IPS-18a (cell line): ENCODE data around the gene PGF.

Experiments
- H3K27ac ChIP-seq: one replicate; pipeline ENCODE4 v1.5.1; 2013; ENCODE audit warnings: low read length
- H3K27me3 ChIP-seq: one replicate; pipeline ENCODE4 v1.6.1; 2013; ENCODE audit warnings: mild to moderate bottlenecking, low read length; ENCODE audit not compliant: control insufficient read depth, insufficient read depth
- H3K36me3 ChIP-seq: one replicate; pipeline ENCODE4 v1.6.1; 2013; ENCODE audit warnings: low read depth, low read length; ENCODE audit not compliant: control insufficient read depth
- H3K4me1 ChIP-seq: one replicate; pipeline ENCODE4 v1.6.1; 2013; ENCODE audit warnings: low read depth, low read length; ENCODE audit not compliant: control insufficient read depth
- H3K4me3 ChIP-seq: one replicate; pipeline ENCODE4 v1.5.1; 2013; ENCODE audit warnings: low read length
- H3K9ac ChIP-seq: one replicate; pipeline ENCODE4 v1.6.1; 2013; ENCODE audit warnings: mild to moderate bottlenecking, low read length, moderate library complexity
- H3K9me3 ChIP-seq: one replicate; pipeline ENCODE4 v1.6.1; 2013; ENCODE audit warnings: low read depth, low read length; ENCODE audit not compliant: control insufficient read depth

PGF gene

GRCh38 chr14:74984236-74985027, 29.0 kb upstream of the PGF start:
- Histone ChIP-seq H3K36me3 (no peaks in the 10 kb centered on the region), H3K27ac (no peak overlapping the region), H3K27me3 (no peaks in the 10 kb centered on the region), H3K4me3 (no peak overlapping the region), H3K9me3 (no peaks in the 10 kb centered on the region), H3K4me1 (peaks cover 5% of the 10 kb centered on the region), H3K9ac (no peak overlapping the region)

DNA sequence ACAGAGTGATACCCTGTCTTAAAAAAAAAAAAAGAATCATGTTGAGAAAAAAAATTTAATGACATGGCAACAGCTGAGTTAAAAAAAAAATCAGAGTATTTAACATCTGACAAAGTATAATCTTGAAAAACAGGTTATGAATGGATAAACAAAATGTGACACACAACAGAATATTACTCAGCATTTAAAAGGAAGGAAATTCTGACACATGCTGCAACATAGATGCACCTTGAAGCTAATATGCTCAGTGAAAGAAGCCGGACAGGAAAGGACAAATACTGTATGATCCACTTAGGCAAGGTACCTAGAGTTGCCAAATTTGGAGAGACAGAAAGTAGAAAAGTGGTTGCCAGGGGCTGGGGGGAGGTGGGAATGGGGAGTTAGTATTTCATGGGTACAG, 27.9 kb upstream of the PGF start:
- H3K9me3 ChIP-seq = no peaks in the 10 kb centered on the region
- H3K9ac ChIP-seq = no peak overlapping the region
- no peak overlapping the region for H3K27ac ChIP-seq
- H3K4me1 ChIP-seq = peaks cover 14% of the 10 kb centered on the region
- no peaks in the 10 kb centered on the region for H3K36me3 ChIP-seq
- no peaks in the 10 kb centered on the region for H3K27me3 ChIP-seq
- no peak overlapping the region for H3K4me3 ChIP-seq

DNA sequence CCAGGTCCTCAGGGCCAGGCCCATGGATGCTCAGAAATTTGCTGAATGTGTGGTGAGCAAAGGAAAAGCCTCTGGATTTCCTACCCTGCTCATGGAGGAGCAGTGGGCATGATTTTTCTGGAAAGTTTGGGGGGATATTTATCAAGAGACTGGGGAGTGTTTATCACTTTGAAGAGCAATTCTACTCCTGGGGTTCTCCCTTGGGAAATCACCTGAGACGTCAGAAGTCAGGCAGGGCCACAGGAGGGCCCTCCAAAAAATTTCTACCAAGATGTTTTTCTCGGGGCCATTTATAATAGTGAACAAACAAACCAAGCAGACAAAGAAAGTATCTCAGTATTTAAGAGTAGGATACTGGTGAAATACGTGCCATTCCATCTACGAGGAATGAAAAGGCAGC, 27.3 kb upstream of the PGF start:
- Histone ChIP-seq H3K27ac (no peak overlapping the region), H3K9me3 (no peaks in the 10 kb centered on the region), H3K36me3 (no peaks in the 10 kb centered on the region), H3K9ac (no peak overlapping the region), H3K4me1 (peaks cover 16% of the 10 kb centered on the region), H3K27me3 (no peaks in the 10 kb centered on the region), H3K4me3 (no peak overlapping the region)

GRCh38 chr14:74981833-74982232, 26.4 kb upstream of the PGF start:
- no peak overlapping the region for H3K4me3 ChIP-seq
- no peaks in the 10 kb centered on the region for H3K27me3 ChIP-seq
- H3K9me3 ChIP-seq = no peaks in the 10 kb centered on the region
- H3K9ac ChIP-seq = no peak overlapping the region
- H3K4me1 ChIP-seq = peaks cover 16% of the 10 kb centered on the region
- no peak overlapping the region for H3K27ac ChIP-seq
- H3K36me3 ChIP-seq = no peaks in the 10 kb centered on the region

- H3K9me3 ChIP-seq = no peaks in the 10 kb centered on the region
- H3K27me3 ChIP-seq = no peaks in the 10 kb centered on the region
- no peak overlapping the region for H3K9ac ChIP-seq
- H3K4me1 ChIP-seq = peaks cover 16% of the 10 kb centered on the region
- H3K36me3 ChIP-seq = no peaks in the 10 kb centered on the region
- H3K27ac ChIP-seq = no peak overlapping the region
- H3K4me3 ChIP-seq = no peak overlapping the region
Observed at GRCh38 chr14:74981462-74981782, 26.0 kb upstream of the PGF start.

DNA sequence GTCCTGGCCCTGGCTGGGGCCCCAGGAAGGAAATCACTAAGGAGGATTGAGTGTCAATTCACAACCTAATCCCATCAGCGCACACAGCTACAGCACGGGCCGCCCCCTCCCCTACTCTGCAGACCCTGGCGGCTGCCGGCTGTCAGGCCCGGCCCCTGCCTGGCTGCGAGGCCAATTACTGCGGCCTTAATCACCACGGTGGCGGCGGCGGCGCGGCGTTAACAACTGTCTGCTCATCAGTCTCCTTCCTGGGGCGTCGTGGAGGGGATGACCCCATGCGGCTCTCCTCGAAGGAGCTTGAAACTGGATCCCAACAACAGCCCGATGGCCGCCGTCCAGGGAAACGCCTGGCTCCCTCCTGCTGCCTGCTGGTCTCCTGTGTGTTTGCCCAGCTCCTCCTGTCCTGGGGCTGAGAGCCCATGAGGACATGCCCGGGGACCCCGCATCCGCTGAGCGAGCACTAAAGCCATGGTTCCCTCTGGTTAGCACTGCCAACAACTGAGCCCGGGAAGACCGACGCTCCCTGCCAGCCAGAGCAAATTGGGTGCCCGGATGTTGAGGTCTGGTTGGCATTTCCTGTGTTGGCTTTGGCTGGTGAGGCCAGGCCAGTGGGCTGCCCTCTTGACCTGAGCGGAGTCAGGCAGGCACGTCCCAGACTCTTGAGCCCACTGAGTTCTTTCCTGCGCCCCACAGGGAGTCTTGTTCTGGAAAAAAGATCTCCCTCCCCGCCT, 25.5 kb upstream of the PGF start:
- Histone ChIP-seq H3K27ac (no peak overlapping the region), H3K36me3 (no peaks in the 10 kb centered on the region), H3K4me1 (peaks cover 16% of the 10 kb centered on the region), H3K9ac (no peak overlapping the region), H3K27me3 (no peaks in the 10 kb centered on the region), H3K4me3 (no peak overlapping the region), H3K9me3 (no peaks in the 10 kb centered on the region)

DNA sequence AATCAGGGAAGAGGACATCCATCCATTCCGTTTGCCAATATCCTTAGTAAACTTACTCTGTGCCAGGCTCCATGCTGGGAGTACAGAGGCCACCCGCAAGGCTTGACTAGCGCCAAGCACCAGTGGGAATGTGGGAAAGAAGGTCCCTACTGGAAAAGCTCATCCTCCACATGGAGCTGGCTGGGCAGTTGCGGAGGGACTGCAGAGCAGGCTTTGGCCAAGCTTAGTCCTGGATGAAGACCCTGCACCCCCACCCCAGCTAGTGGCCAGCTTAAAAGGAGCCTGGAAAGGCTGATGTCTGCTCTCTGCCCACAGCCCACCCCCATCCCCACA, 25.0 kb upstream of the PGF start:
- Histone ChIP-seq H3K27ac (no peak overlapping the region), H3K36me3 (no peaks in the 10 kb centered on the region), H3K4me1 (peaks cover 16% of the 10 kb centered on the region), H3K9ac (no peak overlapping the region), H3K9me3 (no peaks in the 10 kb centered on the region), H3K4me3 (no peak overlapping the region), H3K27me3 (no peaks in the 10 kb centered on the region)

DNA sequence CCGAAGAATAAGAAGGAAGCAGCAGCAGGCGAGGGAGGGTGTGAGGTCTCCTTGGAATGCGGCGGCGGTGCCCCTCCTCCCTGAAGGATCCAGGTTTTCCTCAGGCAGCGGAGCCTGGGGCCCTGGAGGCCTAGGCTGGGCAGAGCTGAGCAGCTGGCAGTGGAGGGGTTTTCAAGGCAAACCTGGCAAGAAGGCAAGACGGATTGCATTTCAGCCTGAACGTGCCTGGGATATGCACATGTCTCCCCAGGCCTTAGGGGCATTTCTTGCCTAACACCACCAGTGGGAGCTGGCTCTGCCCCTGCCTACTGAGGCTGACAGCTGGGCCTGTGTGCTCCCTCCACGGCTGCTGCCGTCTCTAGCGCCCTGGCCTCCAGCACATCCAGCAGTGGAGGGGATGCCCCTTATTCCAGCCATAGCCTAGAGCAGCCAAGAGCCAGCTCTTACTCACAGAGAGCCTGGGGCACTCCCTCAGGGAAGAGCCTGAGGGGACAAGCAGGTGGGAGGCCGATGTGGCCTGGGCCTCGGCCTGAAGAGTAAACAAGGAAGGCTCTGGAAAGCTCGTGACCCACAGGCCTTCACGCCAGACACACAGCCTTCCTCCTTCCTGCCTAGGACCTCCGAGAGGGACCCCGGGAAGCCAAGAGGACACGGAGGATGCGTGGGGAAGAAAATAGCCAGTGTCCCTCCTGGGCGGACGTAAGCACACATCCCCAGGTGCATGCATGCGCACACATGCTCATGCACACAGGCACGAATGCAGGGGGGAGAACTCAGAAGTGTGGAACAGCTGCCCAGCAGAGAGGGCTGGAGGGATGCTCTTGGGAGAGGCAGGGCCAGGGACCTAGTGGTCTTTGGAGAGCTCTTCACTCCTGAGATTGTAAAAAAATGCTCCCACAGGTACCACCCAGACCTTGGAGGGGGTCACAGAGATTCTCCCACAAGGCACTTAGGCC, 24.3 kb upstream of the PGF start:
- Histone ChIP-seq H3K27me3 (no peaks in the 10 kb centered on the region), H3K4me3 (no peak overlapping the region), H3K36me3 (no peaks in the 10 kb centered on the region), H3K9ac (no peak overlapping the region), H3K4me1 (peaks cover 17% of the 10 kb centered on the region), H3K9me3 (no peaks in the 10 kb centered on the region), H3K27ac (no peak overlapping the region)

GRCh38 chr14:74979029-74979428, 23.6 kb upstream of the PGF start:
- H3K9me3 ChIP-seq = no peaks in the 10 kb centered on the region
- H3K27ac ChIP-seq = no peak overlapping the region
- no peak overlapping the region for H3K4me3 ChIP-seq
- H3K27me3 ChIP-seq = no peaks in the 10 kb centered on the region
- H3K36me3 ChIP-seq = no peaks in the 10 kb centered on the region
- H3K4me1 ChIP-seq = peaks cover 24% of the 10 kb centered on the region
- H3K9ac ChIP-seq = no peak overlapping the region

- Histone ChIP-seq H3K27me3 (no peaks in the 10 kb centered on the region), H3K9ac (no peak overlapping the region)
Observed at GRCh38 chr14:74978416-74978947, 23.1 kb upstream of the PGF start.

DNA sequence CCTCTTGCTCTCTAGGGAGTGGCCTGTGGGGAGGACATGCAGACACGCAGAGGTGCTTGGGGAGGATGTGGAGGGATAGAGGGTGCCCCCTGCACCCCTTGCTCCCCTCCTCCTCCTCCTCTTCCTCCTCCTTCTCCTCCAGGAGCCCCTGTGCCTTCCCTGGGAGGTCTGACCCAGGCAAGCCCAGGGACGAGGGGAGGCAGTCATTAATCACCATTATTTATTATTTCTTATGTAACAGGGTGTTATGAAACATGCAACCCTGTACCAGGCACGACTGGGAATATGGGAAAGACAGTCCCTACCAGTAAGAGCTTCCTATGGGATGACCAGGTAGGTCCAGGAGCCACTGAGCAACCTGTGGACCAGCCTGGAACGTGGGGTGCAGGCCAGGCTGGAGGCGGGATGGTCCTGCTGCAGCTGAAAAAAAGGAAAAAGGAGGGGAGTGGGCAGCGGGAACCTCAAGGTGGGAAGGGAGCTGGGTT, 22.5 kb upstream of the PGF start:
- Histone ChIP-seq H3K4me1 (peaks cover 29% of the 10 kb centered on the region), H3K9ac (no peak overlapping the region), H3K27ac (no peak overlapping the region)

More at GRCh38 chr14:74978416-74978947, 23.1 kb upstream of the PGF start:
- Histone ChIP-seq H3K36me3 (no peaks in the 10 kb centered on the region), H3K9me3 (no peaks in the 10 kb centered on the region), H3K4me1 (peaks cover 29% of the 10 kb centered on the region), H3K27ac (no peak overlapping the region), H3K4me3 (no peak overlapping the region)

More for the DNA sequence above, 22.5 kb upstream of the PGF start:
- Histone ChIP-seq H3K36me3 (no peaks in the 10 kb centered on the region), H3K4me3 (no peak overlapping the region), H3K27me3 (no peaks in the 10 kb centered on the region), H3K9me3 (no peaks in the 10 kb centered on the region)
